Esophagus (tissue), 2 donors: ENCODE results near the gene SNX13. TPM values are rescaled to one million over a fixed set of nuclear protein-coding genes. Genes with fewer than 3 reads are reported as not detected.

Experiments
- H3K27ac ChIP-seq, 2 donors: one replicate each; pipeline ENCODE4 v1.5.1; 2013; ENCODE audit warnings: low read depth in 2 of 2, mild to moderate bottlenecking in 2 of 2, inconsistent platforms in 1 of 2, low read length in 1 of 2, moderate library complexity in 1 of 2
- H3K27me3 ChIP-seq, 2 donors: one replicate each; pipeline ENCODE4 v1.6.1; 2013; ENCODE audit warnings: low read length in 2 of 2, control low read depth in 1 of 2, mild to moderate bottlenecking in 1 of 2; ENCODE audit not compliant: insufficient read depth in 2 of 2, control insufficient read depth in 1 of 2
- H3K36me3 ChIP-seq, 2 donors: one replicate each; pipeline ENCODE4 v1.6.1; 2013; ENCODE audit warnings: low read length in 1 of 2; ENCODE audit not compliant: control insufficient read depth in 2 of 2, insufficient read depth in 2 of 2
- H3K4me1 ChIP-seq, 2 donors: one replicate each; pipeline ENCODE4 v1.6.1; 2013; ENCODE audit warnings: low read length in 1 of 2; ENCODE audit not compliant: control insufficient read depth in 2 of 2, insufficient read depth in 2 of 2
- H3K4me3 ChIP-seq, 2 donors: one replicate each; pipeline ENCODE4 v1.5.1; 2013; ENCODE audit warnings: low read length in 2 of 2, mild to moderate bottlenecking in 2 of 2, low read depth in 1 of 2, moderate library complexity in 1 of 2
- H3K9me3 ChIP-seq, 2 donors: one replicate each; pipeline ENCODE4 v1.6.1; 2013; ENCODE audit warnings: mild to moderate bottlenecking in 2 of 2, low read depth in 1 of 2, low read length in 1 of 2, moderate library complexity in 1 of 2; ENCODE audit not compliant: control insufficient read depth in 2 of 2, insufficient read depth in 1 of 2
- WGBS, 2 donors: extraction: QIAGEN DNeasy Blood & Tissue Kit; methylation state at CpG; one replicate each; pipeline ENCODE4 v1.1.7; 2013; 5-methylcytosine and 5-hydroxymethylcytosine counted together
- polyA plus RNA-seq, 2 donors: library from polyadenylated mRNA; stranded (reverse); fragments of 200-250 nt; gene quantifications; one replicate each; pipeline ENCODE4 v1.2.3, GENCODE V29; 2013
- donor health status: healthy with polysubstance abuse.
- donor health status: Bipolar disorder and iron deficiency.

Gene SNX13
- polyA plus RNA-seq, 2 donors, result 6.6 to 7.4 TPM

GRCh38 chr7:17845197-17845547, 95.1 kb downstream of the SNX13 start:
- H3K27ac ChIP-seq, result no peak overlapping the region
- no peaks in the 10 kb centered on the region for H3K4me1 ChIP-seq
- WGBS, 2 donors, result 90 to 94% methylated on average over 4 of the region's 4 CpGs
- H3K27me3 ChIP-seq, result no peaks in the 10 kb centered on the region
- H3K9me3 ChIP-seq, result no peaks in the 10 kb centered on the region
- H3K4me3 ChIP-seq, result no peak overlapping the region
- H3K36me3 ChIP-seq, result peaks cover 3 to 9% of the 10 kb centered on the region in 2 donors

- H3K27me3 ChIP-seq, result no peaks in the 10 kb centered on the region
- H3K27ac ChIP-seq, result no peak overlapping the region
- no peak overlapping the region for H3K4me3 ChIP-seq
- peaks cover 3 to 9% of the 10 kb centered on the region in 2 donors for H3K36me3 ChIP-seq
- no peaks in the 10 kb centered on the region for H3K9me3 ChIP-seq
- H3K4me1 ChIP-seq, result no peaks in the 10 kb centered on the region
- WGBS, 2 donors, result 75 to 76% methylated on average over 3 of the region's 3 CpGs
Observed at GRCh38 chr7:17844514-17845196, 95.6 kb downstream of the SNX13 start.

GRCh38 chr7:17844022-17844421, 96.3 kb downstream of the SNX13 start:
- no peaks in the 10 kb centered on the region for H3K4me1 ChIP-seq
- 81 to 90% methylated on average over 4 of the region's 4 CpGs for whole genome bisulfite sequencing, 2 donors
- no peaks in the 10 kb centered on the region for H3K9me3 ChIP-seq
- no peak overlapping the region for H3K27ac ChIP-seq
- H3K4me3 ChIP-seq, result no peak overlapping the region
- H3K36me3 ChIP-seq, result peaks cover 3 to 9% of the 10 kb centered on the region in 2 donors
- no peaks in the 10 kb centered on the region for H3K27me3 ChIP-seq

GRCh38 chr7:17843041-17843440, 97.3 kb downstream of the SNX13 start:
- Histone ChIP-seq H3K27ac (no peak overlapping the region), H3K36me3 (peaks cover 3% of the 10 kb centered on the region in 2 donors)

GRCh38 chr7:17832820-17833355, 107.4 kb downstream of the SNX13 start:
- Histone ChIP-seq H3K27ac (no peak overlapping the region), H3K4me1 (no peaks in the 10 kb centered on the region), H3K9me3 (no peaks in the 10 kb centered on the region), H3K4me3 (no peak overlapping the region), H3K27me3 (no peaks in the 10 kb centered on the region), H3K36me3 (no peaks in the 10 kb centered on the region)

More at GRCh38 chr7:17843041-17843440, 97.3 kb downstream of the SNX13 start:
- H3K27me3 ChIP-seq, result no peaks in the 10 kb centered on the region
- H3K4me1 ChIP-seq, result no peaks in the 10 kb centered on the region
- no peak overlapping the region for H3K4me3 ChIP-seq
- no peaks in the 10 kb centered on the region for H3K9me3 ChIP-seq

- Histone ChIP-seq H3K27me3 (no peaks in the 10 kb centered on the region), H3K4me3 (no peak overlapping the region), H3K36me3 (no peaks in the 10 kb centered on the region), H3K9me3 (no peaks in the 10 kb centered on the region), H3K4me1 (no peaks in the 10 kb centered on the region), H3K27ac (no peak overlapping the region)
- 84 to 91% methylated on average over 1 of the region's 1 CpG for WGBS, 2 donors
Observed at GRCh38 chr7:17832242-17832641, 108.1 kb downstream of the SNX13 start.

GRCh38 chr7:17830206-17830605, 110.1 kb downstream of the SNX13 start:
- H3K36me3 ChIP-seq, result no peaks in the 10 kb centered on the region
- H3K27me3 ChIP-seq, result no peaks in the 10 kb centered on the region
- WGBS, 2 donors, result 52 to 63% methylated on average over 1 of the region's 1 CpG
- H3K4me1 ChIP-seq, result no peaks in the 10 kb centered on the region
- H3K27ac ChIP-seq, result no peak overlapping the region
- H3K4me3 ChIP-seq, result no peak overlapping the region
- no peaks in the 10 kb centered on the region for H3K9me3 ChIP-seq

- Histone ChIP-seq H3K27me3 (no peaks in the 10 kb centered on the region), H3K36me3 (no peaks in the 10 kb centered on the region), H3K27ac (no peak overlapping the region), H3K4me3 (no peak overlapping the region), H3K4me1 (no peaks in the 10 kb centered on the region), H3K9me3 (no peaks in the 10 kb centered on the region)
- 89 to 91% methylated on average over 3 of the region's 3 CpGs for WGBS, 2 donors
Observed at GRCh38 chr7:17829001-17829400, 111.3 kb downstream of the SNX13 start.

- H3K36me3 ChIP-seq, result peaks cover 0 to 2% of the 10 kb centered on the region in 2 donors
- no peaks in the 10 kb centered on the region for H3K4me1 ChIP-seq
- no peak overlapping the region for H3K27ac ChIP-seq
- WGBS, 2 donors, result 93% methylated on average over 3 of the region's 3 CpGs
- no peak overlapping the region for H3K4me3 ChIP-seq
- no peaks in the 10 kb centered on the region for H3K27me3 ChIP-seq
- no peaks in the 10 kb centered on the region for H3K9me3 ChIP-seq
Observed at GRCh38 chr7:17822547-17823173, 117.6 kb downstream of the SNX13 start.

- Histone ChIP-seq H3K27ac (no peak overlapping the region), H3K9me3 (no peaks in the 10 kb centered on the region), H3K27me3 (no peaks in the 10 kb centered on the region), H3K4me3 (no peak overlapping the region), H3K4me1 (no peaks in the 10 kb centered on the region), H3K36me3 (peaks cover 2% of the 10 kb centered on the region in 2 donors)
- WGBS, 2 donors, result 86% methylated on average over 3 of the region's 3 CpGs
Observed at GRCh38 chr7:17816903-17817302, 123.4 kb downstream of the SNX13 start.
